Measurements from ENCODE around the gene CCDC33.

CCDC33 gene

DNA sequence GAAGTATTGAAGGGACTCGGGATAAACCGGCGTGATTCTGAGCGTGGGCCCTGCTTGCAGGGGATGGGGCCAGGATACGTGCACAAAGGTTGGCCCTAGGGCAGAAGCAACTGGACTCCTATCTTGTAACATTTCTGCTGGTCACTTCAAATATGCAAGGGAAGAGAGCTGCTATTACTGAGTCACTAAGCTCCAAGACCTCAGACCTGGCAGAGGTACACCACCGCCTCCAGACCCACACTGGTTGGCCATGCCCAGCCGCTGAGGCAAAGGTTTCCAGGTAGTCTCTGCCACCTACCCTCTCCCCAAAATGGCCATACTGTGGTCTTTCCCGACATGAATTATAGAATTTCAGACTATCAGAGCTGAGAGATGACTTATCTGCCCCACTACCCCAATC is 20.2 kb upstream of the CCDC33 start:
- Histone ChIP-seq H3F3A (ENCODE audit: control insufficient read depth, insufficient read depth) (no peaks in the 10 kb centered on the region), H3K36me3 (ENCODE audit: control insufficient read depth, low read length) (no peaks in the 10 kb centered on the region), H3K27me3 (ENCODE audit: control insufficient read depth, low read length) (0 out of 2 replicates have a peak, but pooled peaks cover 2% of the 10 kb centered on the region), H3K79me2 (ENCODE audit: control insufficient read depth, low read length) (no peaks in the 10 kb centered on the region), H4K20me1 (ENCODE audit: control insufficient read depth, insufficient read depth, low read depth, low read length) (no peaks in the 10 kb centered on the region), H3K9me2 (replicated peaks; ENCODE audit: control insufficient read depth, low read length) (no peaks in the 10 kb centered on the region), H3K9me3 (ENCODE audit: control insufficient read depth, insufficient read depth, low read length) (no peaks in the 10 kb centered on the region), H3K4me3 (ENCODE audit: low read length) (no peak overlapping the region), H3K4me2 (ENCODE audit: low read length) (no peak overlapping the region), H3K4me1 (ENCODE audit: control insufficient read depth, low read length) (no peaks in the 10 kb centered on the region), H3K27ac (ENCODE audit: low read depth, low read length) (no peak overlapping the region)
- no peak for TF ChIP-seq EZH2phosphoT487 (IDR thresholded peaks at IDR 0.05; ENCODE audit: borderline replicate concordance, low read length)
- no peak for TF ChIP-seq CTCF (IDR thresholded peaks at IDR 0.05; ENCODE audit: low read depth, low read length, poor library complexity, severe bottlenecking)

DNA sequence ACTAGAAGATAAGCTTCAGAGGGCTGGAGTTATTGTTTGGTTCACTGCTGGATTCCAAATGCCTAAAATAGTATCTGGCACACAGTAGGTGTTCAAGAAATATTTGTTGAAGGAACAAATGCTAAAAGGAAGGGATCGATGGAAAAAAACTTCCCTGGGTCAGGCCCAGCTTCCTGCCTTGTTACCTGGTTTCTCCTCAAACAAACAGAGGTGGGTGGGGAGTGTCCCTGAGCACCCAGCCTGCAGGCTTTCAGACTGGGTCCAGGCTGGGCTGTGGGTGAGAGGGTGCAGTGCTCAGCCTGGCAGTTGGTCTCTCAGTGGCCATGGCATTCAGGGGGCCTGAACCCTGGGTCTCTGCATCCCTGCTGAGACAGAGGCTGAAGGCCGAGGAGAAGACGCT is 19.2 kb upstream of the CCDC33 start:
- 0 out of 2 replicates have a peak, but pooled peaks cover 2% of the 10 kb centered on the region for H3K27me3 ChIP-seq (ENCODE audit: control insufficient read depth, low read length)
- H3K79me2 ChIP-seq (ENCODE audit: control insufficient read depth, low read length): no peaks in the 10 kb centered on the region
- no peak overlapping the region for H3K4me2 ChIP-seq (ENCODE audit: low read length)
- no peaks in the 10 kb centered on the region for H3F3A ChIP-seq (ENCODE audit: control insufficient read depth, insufficient read depth)
- H3K9me2 ChIP-seq (replicated peaks; ENCODE audit: control insufficient read depth, low read length): no peaks in the 10 kb centered on the region
- H3K4me1 ChIP-seq (ENCODE audit: control insufficient read depth, low read length): no peaks in the 10 kb centered on the region
- no peak overlapping the region for H3K27ac ChIP-seq (ENCODE audit: low read depth, low read length)
- H3K36me3 ChIP-seq (ENCODE audit: control insufficient read depth, low read length): no peaks in the 10 kb centered on the region
- no peak overlapping the region for H3K4me3 ChIP-seq (ENCODE audit: low read length)
- TF ChIP-seq CTCF (IDR thresholded peaks at IDR 0.05; ENCODE audit: low read depth, low read length, poor library complexity, severe bottlenecking) (no peak), EZH2phosphoT487 (IDR thresholded peaks at IDR 0.05; ENCODE audit: borderline replicate concordance, low read length) (no peak)
- no peaks in the 10 kb centered on the region for H3K9me3 ChIP-seq (ENCODE audit: control insufficient read depth, insufficient read depth, low read length)
- no peaks in the 10 kb centered on the region for H4K20me1 ChIP-seq (ENCODE audit: control insufficient read depth, insufficient read depth, low read depth, low read length)

GRCh38 chr15:74217907-74218885 is 17.9 kb upstream of the CCDC33 start:
- TF ChIP-seq EZH2phosphoT487 (IDR thresholded peaks at IDR 0.05; ENCODE audit: borderline replicate concordance, low read length): no peak
- TF ChIP-seq CTCF (IDR thresholded peaks at IDR 0.05; ENCODE audit: low read depth, low read length, poor library complexity, severe bottlenecking): no peak
- Histone ChIP-seq H3K9me3 (ENCODE audit: control insufficient read depth, insufficient read depth, low read length) (no peaks in the 10 kb centered on the region), H3K27me3 (ENCODE audit: control insufficient read depth, low read length) (0 out of 2 replicates have a peak, but pooled peaks cover 5% of the 10 kb centered on the region), H3K4me3 (ENCODE audit: low read length) (no peak overlapping the region), H4K20me1 (ENCODE audit: control insufficient read depth, insufficient read depth, low read depth, low read length) (no peaks in the 10 kb centered on the region), H3K4me2 (ENCODE audit: low read length) (no peak overlapping the region), H3F3A (ENCODE audit: control insufficient read depth, insufficient read depth) (no peaks in the 10 kb centered on the region), H3K9me2 (replicated peaks; ENCODE audit: control insufficient read depth, low read length) (no peaks in the 10 kb centered on the region), H3K27ac (ENCODE audit: low read depth, low read length) (no peak overlapping the region), H3K4me1 (ENCODE audit: control insufficient read depth, low read length) (no peaks in the 10 kb centered on the region), H3K36me3 (ENCODE audit: control insufficient read depth, low read length) (no peaks in the 10 kb centered on the region), H3K79me2 (ENCODE audit: control insufficient read depth, low read length) (no peaks in the 10 kb centered on the region)

Measured in DOHH2 (cell line).